ENCODE measurements around the gene GIT1.

GIT1 gene

GRCh38 chr17:29615048-29615385 lies 25.6 kb upstream of the GIT1 start:
- peak; percentile 71 for DNase-seq

GRCh38 chr17:29614349-29615047 lies 25.1 kb upstream of the GIT1 start:
- no peak for DNase-seq

DNA sequence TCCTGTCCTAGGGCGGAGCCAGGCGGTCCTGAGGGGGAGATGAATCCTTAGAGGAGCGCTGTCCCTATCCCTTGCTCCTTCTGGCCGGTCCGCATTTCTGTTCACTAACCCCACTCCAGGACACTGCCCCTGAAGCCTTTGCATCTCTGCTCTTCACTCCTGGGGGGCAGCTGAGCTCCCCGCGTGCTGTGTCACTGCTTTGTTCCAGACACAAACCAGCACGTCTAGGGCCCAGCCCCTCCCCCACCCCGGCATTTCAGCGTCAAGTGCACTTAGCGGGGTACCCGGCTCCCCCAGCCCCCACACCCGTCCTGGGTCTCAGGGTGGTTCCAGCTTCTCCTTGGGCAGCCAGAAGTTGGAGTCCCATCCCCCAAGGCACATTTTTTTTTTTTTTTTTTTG lies 24.4 kb upstream of the GIT1 start:
- DNase-seq = no peak

DNA sequence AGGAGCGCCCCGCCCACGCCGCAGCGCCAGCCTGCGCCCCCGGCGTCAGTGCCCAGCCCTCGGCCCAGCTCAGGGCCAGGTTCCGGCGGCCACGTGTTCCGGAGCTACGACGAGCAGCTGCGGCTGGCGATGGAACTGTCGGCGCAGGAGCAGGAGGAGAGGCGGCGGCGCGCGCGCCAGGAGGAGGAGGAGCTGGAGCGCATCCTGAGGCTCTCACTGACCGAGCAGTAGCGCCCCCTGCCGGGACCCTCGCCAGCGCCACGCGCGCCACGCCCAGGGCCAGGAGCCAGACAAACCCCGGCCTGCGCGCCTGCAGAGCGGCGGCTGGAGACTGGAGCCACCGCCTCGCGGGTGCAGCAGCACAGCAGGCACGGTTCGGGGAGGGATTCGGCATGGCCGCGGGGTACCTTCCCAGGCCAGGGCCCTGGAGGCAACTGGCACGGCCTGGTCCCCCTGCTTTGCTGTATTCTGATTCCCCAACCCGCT lies 23.9 kb upstream of the GIT1 start:
- peak; percentile 97 for DNase-seq

DNA sequence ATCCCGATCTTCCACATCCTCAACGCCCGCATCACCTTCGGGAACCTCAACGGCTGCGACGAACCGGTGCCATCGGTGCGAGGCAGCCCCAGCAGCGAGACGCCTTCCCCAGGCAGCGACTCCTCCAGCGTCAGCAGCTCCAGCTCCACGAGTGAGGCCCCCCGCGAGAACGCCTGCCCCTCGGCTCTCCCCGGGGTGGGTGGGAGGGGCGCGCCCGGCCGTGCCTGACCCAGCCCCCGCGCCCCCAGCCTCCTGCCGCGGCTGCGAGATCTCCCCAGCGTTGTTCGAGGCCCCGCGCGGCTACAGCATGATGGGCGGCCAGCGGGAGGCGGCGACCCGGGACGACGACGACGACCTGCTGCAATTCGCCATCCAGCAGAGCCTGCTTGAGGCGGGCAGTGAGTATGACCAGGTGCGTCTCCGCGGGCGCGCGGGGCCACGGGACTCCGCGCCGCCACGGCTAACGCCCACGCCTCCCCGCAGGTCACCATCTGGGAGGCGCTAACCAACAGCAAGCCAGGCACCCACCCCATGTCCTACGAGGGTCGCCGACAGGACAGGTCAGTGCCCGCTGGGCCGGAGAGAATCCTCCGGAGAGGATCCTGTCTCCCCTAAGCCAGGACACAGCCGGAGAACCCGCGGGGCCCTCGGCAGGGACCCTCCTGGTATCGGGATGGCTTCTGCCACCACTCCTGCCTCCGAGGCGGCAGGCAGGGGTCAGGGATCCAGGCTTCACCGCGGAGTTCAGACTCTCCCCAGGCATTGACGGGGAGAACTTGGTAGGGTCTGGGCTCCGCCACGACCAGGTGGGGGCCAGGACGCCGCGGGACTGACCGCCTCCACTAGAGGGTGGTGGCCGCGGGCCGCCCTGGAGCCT lies 23.2 kb upstream of the GIT1 start:
- DNase-seq = no peak

DNA sequence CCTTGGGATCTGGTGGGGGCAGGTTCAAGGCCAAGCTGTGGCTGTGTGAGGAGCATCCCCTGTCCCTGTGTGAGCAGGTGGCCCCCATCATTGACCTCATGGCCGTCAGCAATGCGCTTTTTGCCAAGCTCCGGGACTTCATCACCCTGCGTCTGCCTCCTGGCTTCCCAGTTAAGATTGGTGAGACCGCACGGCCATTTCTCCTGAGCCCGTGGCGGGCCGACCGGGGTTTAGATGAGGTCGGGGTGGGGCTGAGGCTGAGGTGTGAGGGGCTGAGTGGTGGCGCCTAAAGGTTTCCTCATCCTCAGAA lies 22.6 kb upstream of the GIT1 start:
- DNase-seq = no peak

GRCh38 chr17:29611351-29612093 lies 22.1 kb upstream of the GIT1 start:
- DNase-seq = no peak

DNA sequence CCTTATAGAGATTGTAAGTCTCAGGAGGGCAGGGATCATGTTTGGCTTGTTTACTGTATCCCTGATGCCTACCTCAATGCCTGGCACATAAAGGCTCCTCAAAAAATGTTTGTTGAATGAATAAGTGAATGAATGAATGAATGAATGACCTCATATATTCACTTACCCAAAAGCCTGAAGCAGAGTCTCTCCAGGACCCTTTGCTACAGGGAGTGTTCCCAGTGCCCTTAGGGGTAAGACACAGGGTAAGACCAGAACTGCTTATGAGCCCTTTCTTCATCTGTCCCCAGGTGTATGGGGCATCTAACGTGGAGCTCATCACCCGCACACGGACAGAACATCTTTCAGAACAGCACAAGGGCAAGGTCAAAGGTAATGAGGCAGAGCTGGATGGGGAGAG lies 20.9 kb upstream of the GIT1 start:
- no peak for DNase-seq

DNA sequence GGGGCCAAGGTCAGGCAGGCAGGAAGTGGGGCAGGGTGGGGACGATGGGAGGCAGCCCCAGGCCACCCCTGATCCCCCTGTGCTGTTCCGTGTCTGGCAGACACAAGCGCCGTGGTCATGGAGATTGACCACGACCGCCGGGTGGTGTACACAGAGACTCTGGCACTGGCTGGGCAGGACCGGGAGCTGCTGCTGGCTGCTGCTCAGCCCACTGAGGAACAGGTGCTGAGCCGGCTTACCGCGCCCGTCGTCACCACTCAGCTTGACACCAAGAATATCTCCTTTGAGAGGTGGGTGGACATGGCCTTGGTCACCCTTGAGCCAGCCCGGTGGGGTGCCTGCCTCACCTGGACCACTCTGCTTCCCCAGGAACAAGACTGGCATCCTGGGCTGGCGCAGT lies 19.5 kb upstream of the GIT1 start:
- DNase-seq = no peak

- no peak for DNase-seq
Measured at GRCh38 chr17:29607557-29608195, 18.2 kb upstream of the GIT1 start.

- DNase-seq = no peak
Measured at GRCh38 chr17:29603109-29603674, 13.7 kb upstream of the GIT1 start.

GRCh38 chr17:29597361-29598172 lies 8.1 kb upstream of the GIT1 start:
- DNase-seq = no peak

DNA sequence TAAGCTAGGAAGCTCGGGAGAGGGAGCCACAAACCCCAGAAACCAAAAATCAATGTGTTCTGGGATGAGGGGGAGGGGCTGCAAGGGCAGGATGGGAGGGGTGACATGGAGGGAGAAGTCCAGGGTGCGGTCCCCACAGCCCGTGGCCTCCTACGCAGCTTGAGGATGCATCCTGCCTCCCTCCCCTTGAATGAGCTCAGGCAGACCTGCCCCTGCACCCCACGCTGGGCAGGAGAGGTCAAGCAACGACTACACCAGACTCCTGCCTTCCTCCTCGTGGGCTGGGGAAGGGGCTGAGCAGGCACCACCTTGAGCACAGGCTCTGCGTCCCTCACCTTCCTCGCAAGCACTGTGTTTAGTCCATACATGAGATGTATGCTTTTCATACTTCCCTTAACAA lies 7.4 kb upstream of the GIT1 start:
- DNase-seq = no peak

DNA sequence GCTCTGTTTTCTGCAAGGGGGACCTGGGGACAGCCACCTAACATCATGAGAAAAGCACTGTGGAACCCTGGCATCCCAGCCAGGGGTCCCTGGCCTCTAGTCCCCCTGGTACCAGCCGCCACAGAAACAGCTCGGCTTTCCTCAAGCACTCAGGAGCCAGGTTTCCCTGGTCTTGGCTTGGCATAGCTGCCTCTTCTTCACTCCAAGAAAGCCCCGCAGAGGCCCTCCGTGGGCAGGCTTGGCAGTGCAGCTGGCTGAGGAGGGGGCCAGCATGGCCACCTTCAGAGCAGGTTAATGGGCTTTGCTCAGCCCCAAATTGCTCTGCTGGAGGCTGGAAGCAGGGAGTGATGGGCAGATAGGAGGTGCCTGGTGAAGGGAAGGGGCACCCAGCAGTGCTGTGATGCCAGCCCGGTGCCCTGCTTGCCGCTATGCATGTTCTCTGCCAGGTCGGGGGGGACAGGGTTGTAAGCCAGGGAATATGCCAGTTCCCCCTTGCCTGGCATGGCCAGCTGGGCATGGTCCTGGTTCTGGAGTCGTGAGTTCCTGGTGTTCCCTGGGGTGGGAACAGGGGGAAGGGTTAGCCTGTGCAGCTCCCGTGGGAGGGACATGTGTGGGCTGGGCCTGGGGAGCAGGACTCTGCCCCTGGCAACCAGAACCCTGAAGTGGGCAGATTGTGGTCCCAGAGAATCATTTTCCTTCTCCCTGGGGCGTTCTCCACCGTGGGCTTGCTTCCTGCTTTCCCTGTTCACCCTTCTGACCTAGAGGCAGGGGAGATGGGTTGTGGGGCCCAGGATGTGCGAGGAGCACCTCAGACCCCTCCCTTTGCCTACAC lies 6.7 kb upstream of the GIT1 start:
- no peak for DNase-seq

DNA sequence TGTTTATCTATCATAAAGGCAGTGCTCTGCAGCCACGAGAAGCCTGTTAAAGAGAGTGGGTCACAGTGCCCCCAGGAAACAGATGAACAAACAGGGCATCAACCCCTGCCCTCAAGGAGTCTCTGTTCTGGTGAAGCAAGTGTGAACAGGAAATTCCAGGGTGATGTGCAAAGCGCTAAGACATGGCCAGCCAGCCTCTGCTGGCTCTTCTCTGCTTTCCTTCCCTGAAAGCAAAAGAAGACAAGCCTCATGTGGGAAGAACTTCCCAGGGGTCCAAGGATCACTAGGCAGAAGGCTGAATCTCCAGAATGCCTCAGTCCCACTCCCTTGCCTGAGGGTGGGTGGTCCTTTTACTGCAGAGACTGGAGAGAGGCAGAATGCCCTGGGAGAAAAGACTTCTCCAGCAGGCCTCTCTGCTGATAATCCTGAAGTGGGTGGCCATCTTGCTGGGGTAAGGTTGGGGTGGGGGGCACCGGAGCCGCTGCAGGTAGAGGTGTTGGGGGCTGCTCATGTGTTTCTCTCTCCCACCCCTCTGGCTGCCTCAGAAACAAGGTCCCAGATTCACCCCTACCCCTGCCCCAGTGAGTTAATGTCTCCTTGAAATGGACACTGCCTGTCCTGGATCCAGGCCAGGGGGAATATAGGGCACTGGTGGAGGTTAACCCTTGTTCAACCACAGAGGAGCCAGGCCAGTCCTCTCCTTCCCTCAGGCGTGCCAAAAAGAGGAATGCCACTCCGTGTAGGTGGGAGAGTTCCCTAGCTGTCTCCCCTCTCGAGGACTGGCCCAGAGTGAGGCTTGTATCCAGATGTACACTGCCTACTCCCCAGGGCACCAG lies 5.9 kb upstream of the GIT1 start:
- DNase-seq = no peak

GRCh38 chr17:29594519-29595090 lies 5.2 kb upstream of the GIT1 start:
- no peak for DNase-seq

- no peak for DNase-seq
Measured at GRCh38 chr17:29593591-29594518, 4.4 kb upstream of the GIT1 start.

DNA sequence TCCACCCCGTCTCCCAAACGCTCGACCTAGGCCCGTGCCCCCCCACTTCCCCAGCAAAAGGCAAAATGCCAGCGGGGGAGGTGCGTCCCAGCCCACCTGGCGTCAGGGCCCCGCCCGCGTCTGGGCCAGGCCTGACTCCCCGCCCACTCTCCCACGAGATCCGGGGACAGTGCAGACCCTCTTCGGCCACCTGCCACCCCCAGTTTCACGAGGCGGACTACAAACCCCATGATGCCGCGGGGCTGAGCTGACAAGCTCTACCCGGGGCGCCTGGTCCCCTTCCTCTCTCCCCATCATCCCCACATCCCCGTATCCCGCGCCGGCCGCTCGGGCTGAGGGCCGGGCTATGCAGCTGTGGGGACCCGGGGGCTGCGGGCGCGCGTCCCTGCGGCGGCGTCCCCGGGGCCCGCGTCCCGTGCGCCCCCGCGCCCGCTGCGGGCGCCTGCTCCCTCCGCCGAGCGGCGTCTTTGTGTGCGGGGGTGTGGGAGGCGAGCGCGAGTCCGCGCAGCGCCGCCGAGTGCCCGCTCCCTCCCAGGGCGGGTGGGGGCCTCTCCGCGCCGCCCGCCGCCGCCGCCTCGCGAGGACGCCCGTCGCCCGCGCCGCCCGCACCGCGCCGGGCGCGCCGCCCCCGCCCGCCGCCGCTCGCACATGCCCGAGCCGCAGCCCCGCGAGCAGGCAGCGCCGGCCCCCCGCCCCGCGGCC lies 3.6 kb upstream of the GIT1 start, which contains the start of gene ANKRD13B:
Gene ANKRD13B, plus strand, starts transcription at position 283 of the 702 bp plus-strand sequence. CDS start 490 bp downstream, outside the sequence.
- DNase-seq = peak; percentile 63
